Activated CD4-positive, CD25-positive, alpha-beta regulatory T cell treated with anti-CD3 and anti-CD28 coated beads, Interleukin-2, amount 50 U/mL, for 72 hours (primary cell): ENCODE data around the gene AMMECR1.
A peak's percentile ranks its signal among the peaks of the same experiment; 100 is the strongest.

Experiments used
- DNase-seq: peaks from one replicate; pipeline ENCODE4 v3.0.0; 2021

AMMECR1 gene

GRCh38 chrX:110201799-110202198 is 116.1 kb downstream of the AMMECR1 start:
- DNase-seq = no peak

- DNase-seq = no peak
These were observed 122.9 kb downstream of the AMMECR1 start for GRCh38 chrX:110194977-110195376.

GRCh38 chrX:110192516-110192915 is 125.4 kb downstream of the AMMECR1 start:
- DNase-seq = no peak

- DNase-seq = no peak
These were observed 129.0 kb downstream of the AMMECR1 start for GRCh38 chrX:110188701-110189558.

GRCh38 chrX:110183314-110183713 is 134.6 kb downstream of the AMMECR1 start:
- no peak for DNase-seq

- no peak for DNase-seq
These were observed 135.0 kb downstream of the AMMECR1 start for GRCh38 chrX:110182865-110183264.

- DNase-seq = no peak
These were observed 135.5 kb downstream of the AMMECR1 start for GRCh38 chrX:110182362-110182761.

GRCh38 chrX:110181459-110182137 is 136.3 kb downstream of the AMMECR1 start:
- DNase-seq = no peak

- DNase-seq = no peak
These were observed 137.0 kb downstream of the AMMECR1 start for GRCh38 chrX:110180928-110181310.

- no peak for DNase-seq
These were observed 137.5 kb downstream of the AMMECR1 start for GRCh38 chrX:110180176-110180927.

- no peak for DNase-seq
These were observed 139.6 kb downstream of the AMMECR1 start for GRCh38 chrX:110178179-110178865.

- no peak for DNase-seq
These were observed 142.2 kb downstream of the AMMECR1 start for GRCh38 chrX:110175696-110176095.

GRCh38 chrX:110175146-110175545 is 142.7 kb downstream of the AMMECR1 start:
- no peak for DNase-seq

- DNase-seq = no peak
These were observed 144.4 kb downstream of the AMMECR1 start for GRCh38 chrX:110173192-110174175.

GRCh38 chrX:110172215-110172614 is 145.7 kb downstream of the AMMECR1 start:
- DNase-seq = no peak

- DNase-seq = no peak
These were observed 146.4 kb downstream of the AMMECR1 start for GRCh38 chrX:110171442-110171841.

GRCh38 chrX:110170029-110170428 is 147.9 kb downstream of the AMMECR1 start:
- no peak for DNase-seq

GRCh38 chrX:110168585-110168984 is 149.3 kb downstream of the AMMECR1 start:
- no peak for DNase-seq

GRCh38 chrX:110167952-110168451 is 149.9 kb downstream of the AMMECR1 start:
- DNase-seq = peak; percentile 66

- DNase-seq = no peak
These were observed 154.4 kb downstream of the AMMECR1 start for GRCh38 chrX:110163488-110163887.

- no peak for DNase-seq
These were observed 155.0 kb downstream of the AMMECR1 start for GRCh38 chrX:110162867-110163266.
